Progenitor cell of endocrine pancreas (in vitro differentiated cells): ENCODE data around the gene MAPK1. TPM values are rescaled to one million over a fixed set of nuclear protein-coding genes. Genes with fewer than 3 reads are reported as not detected.

ENCODE experiments used
- DNase-seq: peaks from one replicate; pipeline ENCODE4 v3.0.0; 2021; ENCODE audit warnings: low spot score; ENCODE audit not compliant: unreplicated experiment
- H3K27ac Mint-ChIP-seq: 2 replicates; pipeline ENCODE4 v1.8.0; 2021; ENCODE audit warnings: mild to moderate bottlenecking, moderate library complexity, mixed read lengths
- H3K27me3 Mint-ChIP-seq: 2 replicates; pipeline ENCODE4 v1.8.0; 2021; ENCODE audit warnings: mixed read lengths
- H3K36me3 Mint-ChIP-seq: 2 replicates; pipeline ENCODE4 v1.8.0; 2022; ENCODE audit warnings: mixed read lengths; ENCODE audit not compliant: insufficient read depth
- H3K4me1 Mint-ChIP-seq: 2 replicates; pipeline ENCODE4 v1.8.0; 2021; ENCODE audit warnings: low read depth, mixed read lengths
- H3K4me3 Mint-ChIP-seq: 2 replicates; pipeline ENCODE4 v1.8.0; 2021; ENCODE audit warnings: low read depth, mild to moderate bottlenecking, moderate library complexity, mixed read lengths
- H3K9me3 Mint-ChIP-seq: 2 replicates; pipeline ENCODE4 v1.8.0; 2021; ENCODE audit warnings: low read depth, mixed read lengths
- CTCF ChIP-seq: fragments of 200-600 bp; sonication (generic); IDR thresholded peaks from one replicate; pipeline ENCODE4 v1.5.0; 2021; ENCODE audit warnings: antibody characterized with exemption, mild to moderate bottlenecking; ENCODE audit not compliant: unreplicated experiment
- total RNA-seq: library from RNA; stranded (reverse); gene quantifications from 2 replicates; pipeline ENCODE4 v1.2.1, GENCODE V29; 2021

The MAPK1 gene
- total RNA-seq, 1 donor from 2014 or later, result 116 TPM

- H3K4me3 Mint-ChIP-seq, result no peak overlapping the region
- DNase-seq, result no peak
- H3K4me1 Mint-ChIP-seq, result peaks cover 2% of the 10 kb centered on the region
- H3K36me3 Mint-ChIP-seq, result peaks cover 9% of the 10 kb centered on the region
- no peak overlapping the region for H3K27ac Mint-ChIP-seq
- no peak for TF ChIP-seq CTCF
- H3K9me3 Mint-ChIP-seq, result no peaks in the 10 kb centered on the region
- no peaks in the 10 kb centered on the region for H3K27me3 Mint-ChIP-seq
Measured at GRCh38 chr22:21713428-21714058, 153.9 kb downstream of the MAPK1 start.

- Mint-ChIP-seq H3K4me1 (peaks cover 2% of the 10 kb centered on the region), H3K36me3 (peaks cover 9% of the 10 kb centered on the region), H3K27me3 (no peaks in the 10 kb centered on the region), H3K27ac (no peak overlapping the region), H3K4me3 (no peak overlapping the region), H3K9me3 (no peaks in the 10 kb centered on the region)
- TF ChIP-seq CTCF, result peak; percentile 60
- no peak for DNase-seq
Measured at GRCh38 chr22:21712751-21713427, 154.6 kb downstream of the MAPK1 start.

- H3K9me3 Mint-ChIP-seq, result no peaks in the 10 kb centered on the region
- peaks cover 2% of the 10 kb centered on the region for H3K4me1 Mint-ChIP-seq
- no peaks in the 10 kb centered on the region for H3K27me3 Mint-ChIP-seq
- no peak for TF ChIP-seq CTCF
- H3K36me3 Mint-ChIP-seq, result peaks cover 9% of the 10 kb centered on the region
- no peak overlapping the region for H3K4me3 Mint-ChIP-seq
- no peak for DNase-seq
- no peak overlapping the region for H3K27ac Mint-ChIP-seq
Measured at GRCh38 chr22:21711851-21712250, 155.6 kb downstream of the MAPK1 start.

GRCh38 chr22:21710156-21710555 is 157.3 kb downstream of the MAPK1 start:
- DNase-seq, result no peak
- TF ChIP-seq CTCF, result no peak
- H3K27me3 Mint-ChIP-seq, result no peaks in the 10 kb centered on the region
- H3K9me3 Mint-ChIP-seq, result no peaks in the 10 kb centered on the region
- no peak overlapping the region for H3K4me3 Mint-ChIP-seq
- H3K27ac Mint-ChIP-seq, result no peak overlapping the region
- peaks cover 9% of the 10 kb centered on the region for H3K36me3 Mint-ChIP-seq
- peaks cover 2% of the 10 kb centered on the region for H3K4me1 Mint-ChIP-seq

- no peaks in the 10 kb centered on the region for H3K9me3 Mint-ChIP-seq
- H3K27ac Mint-ChIP-seq, result no peak overlapping the region
- no peak for DNase-seq
- no peaks in the 10 kb centered on the region for H3K27me3 Mint-ChIP-seq
- no peak for TF ChIP-seq CTCF
- no peak overlapping the region for H3K4me3 Mint-ChIP-seq
- peaks cover 9% of the 10 kb centered on the region for H3K36me3 Mint-ChIP-seq
- peaks cover under 1% of the 10 kb centered on the region for H3K4me1 Mint-ChIP-seq
Measured at GRCh38 chr22:21709688-21710087, 157.8 kb downstream of the MAPK1 start.
